ENCODE measurements around the gene SOS1. TPM values are rescaled to one million over a fixed set of nuclear protein-coding genes. Genes with fewer than 3 reads are reported as not detected.

SOS1 gene
- total and polyA plus RNA-seq, 2 donors from 2014 or later, result 5.5 to 33.4 TPM

- TF ChIP-seq CTCF (IDR thresholded peaks at IDR 0.05; ENCODE audit: borderline replicate concordance, extremely low read depth, insufficient read depth), result no peak
- DNase-seq (no peak), FAIRE-seq (no peak)
- H3K27me3 ChIP-seq (ENCODE audit: control insufficient read depth, insufficient read depth, low read length), result no peaks in the 10 kb centered on the region
- H3K4me3 ChIP-seq (ENCODE audit: low read length in 3 of 3), result no peak overlapping the region
- intact Hi-C loops (cut with DNase I), result no loop called here
- H3K27ac ChIP-seq (ENCODE audit: low read depth in 2 of 2, low read length in 2 of 2), result no peak overlapping the region
- no peaks in the 10 kb centered on the region for H3K9me3 ChIP-seq (ENCODE audit: control insufficient read depth in 2 of 3, insufficient read depth in 1 of 3, low read length in 3 of 3)
- H3K9ac ChIP-seq (ENCODE audit: low read length in 3 of 3), result no peak overlapping the region
- peaks cover 3 to 16% (median 8%) of the 10 kb centered on the region in 3 donors for H3K36me3 ChIP-seq (ENCODE audit: control insufficient read depth in 2 of 3, insufficient read depth in 3 of 3, low read length in 3 of 3)
- no peaks in the 10 kb centered on the region for H3K4me1 ChIP-seq (ENCODE audit: control insufficient read depth in 2 of 3, insufficient read depth in 2 of 3, low read depth in 1 of 3, low read length in 3 of 3)
These were observed 129.0 kb downstream of the SOS1 start for GRCh38 chr2:38991899-38992298.

- DNase-seq (no peak), FAIRE-seq (no peak)
- no peaks in the 10 kb centered on the region for H3K9me3 ChIP-seq (ENCODE audit: control insufficient read depth in 2 of 3, insufficient read depth in 1 of 3, low read length in 3 of 3)
- no peak overlapping the region for H3K4me3 ChIP-seq (ENCODE audit: low read length in 3 of 3)
- intact Hi-C loops (cut with DNase I), result no loop called here
- no peak overlapping the region for H3K9ac ChIP-seq (ENCODE audit: low read length in 3 of 3)
- no peak for TF ChIP-seq CTCF (IDR thresholded peaks at IDR 0.05; ENCODE audit: borderline replicate concordance, extremely low read depth, insufficient read depth)
- H3K4me1 ChIP-seq (ENCODE audit: control insufficient read depth in 2 of 3, insufficient read depth in 2 of 3, low read depth in 1 of 3, low read length in 3 of 3), result no peaks in the 10 kb centered on the region
- H3K27ac ChIP-seq (ENCODE audit: low read depth in 2 of 2, low read length in 2 of 2), result no peak overlapping the region
- peaks cover 2 to 14% (median 12%) of the 10 kb centered on the region in 3 donors for H3K36me3 ChIP-seq (ENCODE audit: control insufficient read depth in 2 of 3, insufficient read depth in 3 of 3, low read length in 3 of 3)
- H3K27me3 ChIP-seq (ENCODE audit: control insufficient read depth, insufficient read depth, low read length), result no peaks in the 10 kb centered on the region
These were observed 132.1 kb downstream of the SOS1 start for GRCh38 chr2:38988716-38989115.

- FAIRE-seq, result no peak
- Histone ChIP-seq H3K9ac (ENCODE audit: low read length in 3 of 3) (no peak overlapping the region), H3K4me1 (ENCODE audit: control insufficient read depth in 2 of 3, insufficient read depth in 2 of 3, low read depth in 1 of 3, low read length in 3 of 3) (no peaks in the 10 kb centered on the region)
These were observed 138.4 kb downstream of the SOS1 start for GRCh38 chr2:38982498-38982897.

More at GRCh38 chr2:38982498-38982897, 138.4 kb downstream of the SOS1 start:
- Histone ChIP-seq H3K4me3 (ENCODE audit: low read length in 3 of 3) (no peak overlapping the region), H3K27me3 (ENCODE audit: control insufficient read depth, insufficient read depth, low read length) (no peaks in the 10 kb centered on the region), H3K36me3 (ENCODE audit: control insufficient read depth in 2 of 3, insufficient read depth in 3 of 3, low read length in 3 of 3) (peaks cover 2 to 11% (median 7%) of the 10 kb centered on the region in 3 donors), H3K27ac (ENCODE audit: low read depth in 2 of 2, low read length in 2 of 2) (no peak overlapping the region), H3K9me3 (ENCODE audit: control insufficient read depth in 2 of 3, insufficient read depth in 1 of 3, low read length in 3 of 3) (no peaks in the 10 kb centered on the region)
- DNase-seq, result no peak
- no peak for TF ChIP-seq CTCF (IDR thresholded peaks at IDR 0.05; ENCODE audit: borderline replicate concordance, extremely low read depth, insufficient read depth)
- intact Hi-C loops (cut with DNase I), result no loop called here
